HUES6 (cell line): ENCODE data around the gene GTF2A1L.
"Not testable (repeated sequence)": the region's sequence is repeated elsewhere in the genome, so short reads cannot be mapped to it uniquely, and the experiment has no call there.

Source experiments
- H3K27ac ChIP-seq: 2 replicates; pipeline ENCODE4 v1.7.0; 2013; ENCODE audit warnings: low read depth, mild to moderate bottlenecking, low read length, inconsistent platforms
- H3K27me3 ChIP-seq: 2 replicates; pipeline ENCODE4 v1.6.1; 2013; ENCODE audit warnings: low read length; ENCODE audit not compliant: control insufficient read depth, insufficient read depth
- H3K36me3 ChIP-seq: 2 replicates; pipeline ENCODE4 v1.6.1; 2013; ENCODE audit warnings: low read length; ENCODE audit not compliant: control insufficient read depth, insufficient read depth
- H3K4me1 ChIP-seq: 2 replicates; pipeline ENCODE4 v1.6.1; 2013; ENCODE audit warnings: low read length; ENCODE audit not compliant: control insufficient read depth, insufficient read depth
- H3K4me3 ChIP-seq: 2 replicates; pipeline ENCODE4 v1.5.1; 2013; ENCODE audit warnings: low read depth, low read length
- H3K9ac ChIP-seq: one replicate; pipeline ENCODE4 v1.6.1; 2013; ENCODE audit warnings: mild to moderate bottlenecking, low read length
- H3K9me3 ChIP-seq: 2 replicates; pipeline ENCODE4 v1.6.1; 2013; ENCODE audit warnings: low read depth, low read length; ENCODE audit not compliant: control insufficient read depth, insufficient read depth

GTF2A1L gene

DNA sequence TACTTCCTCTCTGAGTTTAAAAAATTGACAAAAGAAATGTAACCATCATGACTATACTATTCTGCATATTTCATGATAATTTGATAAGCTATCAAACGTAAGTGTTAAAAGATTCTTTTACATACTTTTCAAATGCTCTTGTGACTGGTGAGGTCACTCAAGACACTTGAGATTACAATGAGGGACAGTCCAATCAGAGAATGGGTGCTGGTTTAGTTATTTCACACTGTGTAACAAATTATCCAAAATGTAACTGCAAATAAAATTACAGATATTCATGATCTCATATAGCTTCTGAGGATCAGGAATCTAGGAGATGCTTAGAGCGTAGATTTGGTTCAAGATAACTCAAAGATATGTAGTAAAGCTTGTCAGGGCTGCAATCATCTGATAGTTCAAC, 4.4 kb upstream of the GTF2A1L start:
- H3K36me3 ChIP-seq = no peaks in the 10 kb centered on the region
- H3K27me3 ChIP-seq = no peaks in the 10 kb centered on the region
- H3K27ac ChIP-seq = no peak overlapping the region
- H3K9me3 ChIP-seq = peaks cover 13% of the 10 kb centered on the region
- H3K9ac ChIP-seq = no peak overlapping the region
- H3K4me1 ChIP-seq = 0 out of 2 replicates have a peak, but pooled peaks cover 4% of the 10 kb centered on the region
- H3K4me3 ChIP-seq = no peak overlapping the region

DNA sequence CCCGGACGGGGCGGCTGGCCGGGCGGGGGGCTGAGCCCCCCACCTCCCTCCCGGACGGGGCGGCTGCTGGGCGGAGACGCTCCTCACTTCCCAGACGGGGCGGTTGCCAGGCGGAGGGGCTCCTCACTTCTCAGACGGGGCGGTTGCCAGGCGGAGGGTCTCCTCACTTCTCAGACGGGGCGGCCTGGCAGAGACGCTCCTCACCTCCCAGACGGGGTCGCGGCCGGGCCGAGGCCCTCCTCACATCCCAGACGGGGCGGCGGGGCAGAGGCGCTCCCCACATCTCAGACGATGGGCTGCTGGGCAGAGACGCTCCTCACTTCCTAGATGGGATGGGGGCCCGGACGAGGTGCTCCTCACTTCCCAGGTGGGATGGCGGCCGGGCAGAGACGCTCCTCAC, 3.1 kb upstream of the GTF2A1L start:
- not testable (repeated sequence) for H3K9ac ChIP-seq, H3K4me1 ChIP-seq, H3K27ac ChIP-seq

DNA sequence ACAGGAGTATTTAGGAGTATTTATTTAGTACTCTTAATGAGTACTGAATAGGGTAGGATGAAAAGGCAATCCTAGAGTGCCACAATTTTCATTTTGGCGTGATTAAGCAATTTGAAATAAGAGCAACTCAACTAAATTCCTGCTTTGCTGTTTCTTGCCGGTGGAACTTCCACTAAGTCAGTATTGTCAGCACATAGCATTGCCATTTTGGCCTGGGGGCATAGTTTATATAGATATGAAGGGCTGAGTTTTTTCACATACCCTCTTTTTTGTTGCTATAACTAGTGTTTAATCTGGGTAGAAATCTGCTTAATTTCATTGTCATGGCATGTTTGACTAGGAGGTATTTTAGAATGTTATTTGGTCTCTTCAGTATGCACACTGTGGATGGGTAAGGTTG, 1.9 kb downstream of the GTF2A1L start:
- Histone ChIP-seq H3K9me3 (peaks cover 5% of the 10 kb centered on the region), H3K27me3 (no peaks in the 10 kb centered on the region), H3K4me1 (no peaks in the 10 kb centered on the region), H3K9ac (no peak overlapping the region), H3K27ac (no peak overlapping the region), H3K4me3 (no peak overlapping the region), H3K36me3 (no peaks in the 10 kb centered on the region)

More for the DNA sequence above, 3.1 kb upstream of the GTF2A1L start:
- H3K27me3 ChIP-seq, H3K36me3 ChIP-seq, H3K4me3 ChIP-seq: not testable (repeated sequence)
- H3K9me3 ChIP-seq = peaks cover 13% of the 10 kb centered on the region

DNA sequence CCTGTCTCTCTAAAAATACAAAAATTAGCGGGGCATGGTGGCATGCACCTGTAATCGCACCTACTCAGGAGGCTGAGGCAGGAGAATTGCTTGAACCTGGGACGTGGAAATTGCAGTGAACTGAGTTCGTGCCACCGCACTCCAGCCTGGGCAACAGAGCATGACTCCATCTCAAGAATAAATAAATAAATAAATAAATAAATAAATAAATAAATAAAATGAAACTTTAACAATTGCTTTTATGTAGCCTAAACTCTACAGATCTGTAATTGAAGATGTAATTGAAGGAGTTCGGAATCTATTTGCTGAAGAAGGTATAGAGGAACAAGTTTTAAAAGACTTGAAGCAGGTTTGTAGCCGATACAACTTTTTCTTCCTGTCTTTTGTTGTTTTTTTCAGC, 2.9 kb downstream of the GTF2A1L start:
- Histone ChIP-seq H3K4me1 (no peaks in the 10 kb centered on the region), H3K36me3 (no peaks in the 10 kb centered on the region), H3K27ac (no peak overlapping the region), H3K27me3 (no peaks in the 10 kb centered on the region), H3K4me3 (no peak overlapping the region), H3K9me3 (peaks cover 4% of the 10 kb centered on the region), H3K9ac (no peak overlapping the region)

DNA sequence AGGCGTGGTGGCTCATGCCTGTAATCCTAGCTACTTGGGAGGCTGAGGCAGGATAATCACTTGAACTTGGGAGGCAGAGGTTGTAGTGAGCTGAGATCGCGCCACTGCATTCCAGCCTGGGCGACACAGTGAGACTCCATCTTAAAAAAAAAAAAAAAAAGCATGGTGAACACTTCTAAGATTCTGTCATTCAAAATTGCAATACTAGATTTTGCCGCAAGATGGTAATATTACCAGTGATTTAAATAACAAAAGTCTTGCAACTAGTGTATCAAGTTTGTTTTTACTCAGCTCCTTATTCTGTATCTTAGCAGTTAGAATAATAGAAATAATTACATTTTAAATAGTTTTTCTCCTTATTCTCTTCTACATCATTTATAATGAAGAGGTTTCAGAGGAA, 5.0 kb downstream of the GTF2A1L start:
- H3K4me1 ChIP-seq, H3K27ac ChIP-seq, H3K27me3 ChIP-seq, H3K4me3 ChIP-seq, H3K36me3 ChIP-seq, H3K9ac ChIP-seq: not testable (repeated sequence)
- H3K9me3 ChIP-seq = peaks cover 13% of the 10 kb centered on the region

DNA sequence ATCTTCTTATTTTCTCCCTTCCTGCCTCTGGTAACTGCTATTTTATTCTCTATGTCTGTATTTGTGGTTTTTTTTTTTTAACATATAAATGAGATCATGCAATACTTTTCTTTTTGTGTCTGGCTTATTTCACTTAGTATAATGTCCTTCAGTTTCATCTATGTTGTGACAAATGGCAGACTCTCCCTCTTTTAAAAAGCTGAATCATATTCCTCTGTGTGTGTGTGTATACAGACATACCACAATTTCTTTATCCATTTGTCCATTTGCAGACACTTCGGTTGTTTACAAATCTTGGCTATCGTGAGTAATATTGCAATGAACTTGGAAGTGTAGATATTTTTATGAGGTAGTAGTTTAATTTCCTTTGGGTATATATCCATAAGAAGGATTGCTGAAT, 7.0 kb downstream of the GTF2A1L start:
- Histone ChIP-seq H3K27ac (no peak overlapping the region), H3K4me1 (no peaks in the 10 kb centered on the region), H3K4me3 (no peak overlapping the region), H3K9ac (no peak overlapping the region), H3K36me3 (no peaks in the 10 kb centered on the region), H3K9me3 (peaks cover 13% of the 10 kb centered on the region), H3K27me3 (no peaks in the 10 kb centered on the region)

DNA sequence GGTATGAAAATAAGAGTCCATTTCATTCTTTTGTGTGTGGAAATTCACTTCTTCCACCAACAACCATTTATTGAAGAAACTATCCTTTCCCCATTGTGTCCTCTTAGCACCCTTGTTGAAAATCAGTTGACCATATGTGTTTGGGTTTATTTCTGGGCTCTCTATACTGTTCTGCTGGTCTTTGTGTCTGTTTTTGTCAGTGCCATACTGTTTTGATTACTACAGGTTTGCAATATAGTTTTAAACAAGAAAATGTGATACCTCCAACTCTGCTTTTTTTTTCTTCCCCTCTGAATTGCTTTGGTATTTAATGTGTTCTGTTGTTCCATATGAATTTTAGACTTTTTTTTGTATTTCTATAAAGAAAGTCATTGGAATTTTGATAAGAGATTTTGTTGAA, 8.4 kb downstream of the GTF2A1L start:
- H3K9me3 ChIP-seq = peaks cover 13% of the 10 kb centered on the region
- H3K4me3 ChIP-seq = no peak overlapping the region
- H3K27me3 ChIP-seq = no peaks in the 10 kb centered on the region
- no peak overlapping the region for H3K27ac ChIP-seq
- H3K4me1 ChIP-seq = no peaks in the 10 kb centered on the region
- no peak overlapping the region for H3K9ac ChIP-seq
- no peaks in the 10 kb centered on the region for H3K36me3 ChIP-seq

DNA sequence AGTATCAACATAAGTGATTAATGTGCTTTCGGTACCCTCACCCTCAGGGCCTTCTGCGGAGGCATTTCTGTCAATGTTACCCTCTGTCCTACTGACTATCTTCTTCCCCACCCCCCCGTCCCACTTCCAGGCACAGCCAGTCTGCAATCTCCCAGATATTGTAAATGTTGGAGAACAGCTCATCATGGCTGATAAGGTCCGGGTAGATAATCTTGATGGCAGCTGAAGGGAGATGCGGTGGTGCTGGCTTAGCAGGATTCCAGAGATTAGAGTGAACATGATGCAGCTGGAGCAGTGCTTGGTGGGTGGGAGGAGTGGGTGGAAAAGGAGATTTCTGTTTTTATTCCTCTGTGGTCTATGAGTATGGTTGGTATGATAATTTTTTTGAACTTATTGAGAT, 15.5 kb downstream of the GTF2A1L start:
- Histone ChIP-seq H3K27me3 (no peaks in the 10 kb centered on the region), H3K4me1 (no peaks in the 10 kb centered on the region), H3K4me3 (no peak overlapping the region), H3K36me3 (no peaks in the 10 kb centered on the region), H3K27ac (no peak overlapping the region), H3K9ac (no peak overlapping the region), H3K9me3 (0 out of 2 replicates have a peak, but pooled peaks cover 3% of the 10 kb centered on the region)

DNA sequence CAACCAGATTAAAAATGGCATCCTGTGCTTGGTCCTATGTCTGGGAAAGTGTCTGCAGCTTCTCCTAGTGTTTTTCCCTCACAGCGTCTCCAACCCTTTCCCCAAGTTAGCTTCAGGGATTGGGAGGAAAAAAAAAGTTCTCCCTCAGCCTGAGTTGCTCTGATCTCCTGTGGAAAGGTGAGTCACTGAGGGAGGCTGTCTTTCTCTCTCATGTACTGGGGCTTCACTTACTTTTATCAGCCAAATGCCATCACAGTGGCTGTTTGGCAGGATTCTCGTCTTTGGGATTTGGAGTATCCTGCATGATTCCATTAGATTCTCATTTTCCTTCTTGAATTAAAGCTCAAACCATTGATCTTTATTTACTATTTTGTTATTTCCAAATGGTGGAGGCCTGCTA, 18.1 kb downstream of the GTF2A1L start:
- no peaks in the 10 kb centered on the region for H3K27me3 ChIP-seq
- no peak overlapping the region for H3K9ac ChIP-seq
- H3K36me3 ChIP-seq = no peaks in the 10 kb centered on the region
- H3K9me3 ChIP-seq = 0 out of 2 replicates have a peak, but pooled peaks cover 3% of the 10 kb centered on the region
- no peaks in the 10 kb centered on the region for H3K4me1 ChIP-seq
- H3K27ac ChIP-seq = no peak overlapping the region
- no peak overlapping the region for H3K4me3 ChIP-seq

DNA sequence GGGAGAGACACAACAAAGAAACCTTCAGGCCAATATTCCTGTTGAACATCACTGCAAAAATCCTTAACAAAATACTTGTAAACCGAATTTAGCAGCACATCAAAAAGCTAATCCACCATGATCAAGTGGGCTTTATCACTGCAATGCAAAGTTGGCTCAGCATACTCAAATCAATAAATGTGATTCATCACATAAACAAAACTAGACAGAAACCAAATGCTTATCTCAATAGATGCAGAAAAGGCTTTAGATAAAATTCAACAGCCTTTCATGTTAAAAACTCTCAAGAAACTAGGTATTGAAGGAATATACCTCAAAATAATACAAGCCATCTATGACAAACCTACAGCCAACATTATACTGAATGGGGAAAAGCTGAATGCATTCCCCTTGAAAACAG, 20.6 kb downstream of the GTF2A1L start:
- Histone ChIP-seq H3K4me1 (no peaks in the 10 kb centered on the region), H3K36me3 (no peaks in the 10 kb centered on the region), H3K9me3 (0 out of 2 replicates have a peak, but pooled peaks cover 3% of the 10 kb centered on the region), H3K9ac (no peak overlapping the region), H3K27me3 (no peaks in the 10 kb centered on the region), H3K27ac (no peak overlapping the region), H3K4me3 (no peak overlapping the region)

DNA sequence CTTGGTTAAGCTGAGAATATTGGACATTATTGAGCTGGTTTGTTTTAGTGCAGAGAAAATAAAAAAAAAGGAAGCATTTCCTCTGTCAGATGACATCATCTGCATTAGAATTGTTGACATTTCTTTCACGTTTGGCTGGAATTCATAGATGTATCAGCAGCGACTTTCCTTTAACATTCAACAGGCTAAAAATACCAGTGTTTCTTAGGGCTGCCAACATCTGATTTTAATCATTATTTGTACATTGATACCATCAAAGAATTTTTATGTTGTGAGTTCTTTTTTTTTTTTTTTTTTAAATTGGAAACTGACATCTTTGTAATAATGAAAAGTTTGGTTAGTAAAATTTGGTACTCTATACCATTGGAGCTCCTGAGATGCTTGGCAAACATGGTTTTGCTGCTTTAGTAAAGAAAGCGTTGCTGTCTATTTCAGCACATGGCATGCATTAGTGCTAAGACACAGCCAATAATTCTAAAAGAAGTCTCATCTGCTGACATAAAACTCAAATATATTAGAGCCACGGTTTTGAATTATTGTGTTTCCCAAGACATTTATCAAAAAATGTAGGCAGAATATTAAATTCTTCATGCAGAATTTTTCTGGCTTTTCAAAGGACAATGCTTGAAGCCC, 33.6 kb downstream of the GTF2A1L start:
- H3K4me1 ChIP-seq = no peaks in the 10 kb centered on the region
- no peaks in the 10 kb centered on the region for H3K27me3 ChIP-seq
- H3K9ac ChIP-seq = no peak overlapping the region
- no peak overlapping the region for H3K4me3 ChIP-seq
- H3K9me3 ChIP-seq = no peaks in the 10 kb centered on the region
- H3K27ac ChIP-seq = no peak overlapping the region
- H3K36me3 ChIP-seq = no peaks in the 10 kb centered on the region

DNA sequence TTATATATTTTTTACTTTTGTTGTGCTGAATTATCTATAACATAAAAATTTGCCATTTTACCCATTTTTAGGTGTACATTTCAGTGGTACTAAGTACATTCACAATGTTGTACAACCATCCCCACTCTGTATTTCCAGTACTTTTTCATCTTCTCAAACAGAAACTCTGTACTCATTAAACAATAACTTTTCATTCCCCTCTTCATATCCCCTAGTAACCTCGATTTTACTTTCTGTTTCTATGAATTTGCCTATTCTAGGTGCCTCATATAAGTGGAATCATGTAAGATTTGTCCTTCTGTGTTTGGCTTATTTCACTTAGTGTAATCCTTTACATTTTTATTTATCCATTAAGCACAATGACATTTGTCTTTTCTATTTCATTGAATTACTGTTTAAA, 51.3 kb downstream of the GTF2A1L start:
- Histone ChIP-seq H3K9me3 (peaks cover 5% of the 10 kb centered on the region; the same call in 1 of the 2 replicates), H3K27ac (no peak overlapping the region), H3K36me3 (no peaks in the 10 kb centered on the region), H3K27me3 (no peaks in the 10 kb centered on the region), H3K4me1 (no peaks in the 10 kb centered on the region), H3K4me3 (no peak overlapping the region), H3K9ac (no peak overlapping the region)
